Measurements from ENCODE around the gene NUDCD3.

The NUDCD3 gene

DNA sequence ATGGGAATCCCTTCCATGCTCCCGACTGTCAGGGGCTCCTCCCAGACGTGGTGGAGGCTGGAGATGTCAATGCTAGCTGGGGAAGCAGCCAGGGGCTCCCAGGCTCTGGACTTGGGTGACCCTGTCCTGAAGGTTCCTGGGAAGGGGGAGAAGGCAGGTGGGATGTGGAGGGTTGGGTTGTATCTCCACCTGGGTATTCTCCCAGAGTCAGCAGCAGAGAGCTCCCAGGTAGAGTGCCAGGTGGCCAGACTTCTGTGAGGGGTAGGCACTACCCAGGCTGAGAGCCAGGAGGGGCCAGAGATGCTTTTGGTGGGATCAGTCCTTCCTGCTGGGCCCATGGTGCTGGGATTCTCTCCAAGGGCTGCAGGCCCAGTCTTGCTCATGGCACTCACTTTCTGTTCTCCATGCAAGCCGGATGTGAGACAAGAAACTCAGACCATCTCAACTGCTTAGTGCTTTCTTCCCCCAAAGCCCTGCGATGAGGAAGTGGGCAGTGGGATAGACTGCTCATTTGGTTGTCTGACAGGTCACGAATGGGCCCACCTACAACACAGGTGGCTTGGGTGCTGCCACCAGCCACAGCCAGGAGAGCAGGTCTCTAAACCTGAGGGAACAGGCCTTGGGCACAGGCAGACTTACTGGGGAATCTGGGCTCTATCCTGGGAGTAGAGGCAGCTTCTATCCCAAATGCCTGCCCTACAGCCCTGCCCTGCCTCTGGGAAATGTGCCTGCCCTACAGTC is 112.6 kb downstream of the NUDCD3 start:
- CTCF ChIA-PET, result interaction anchor here (0.7 kb wide), 1 partner anchor 471 kb away, joined by 3 read pairs; no protein-coding TSS in a partner anchor
- H3K27ac ChIP-seq, result peak overlapping the region; percentile 88
- DNase-seq (ENCODE audit: low spot score), result peak; percentile 50
- POLR2A ChIA-PET (ENCODE audit: low non-redundant PET), result no interaction called here
- TF ChIP-seq, protein P1, sequence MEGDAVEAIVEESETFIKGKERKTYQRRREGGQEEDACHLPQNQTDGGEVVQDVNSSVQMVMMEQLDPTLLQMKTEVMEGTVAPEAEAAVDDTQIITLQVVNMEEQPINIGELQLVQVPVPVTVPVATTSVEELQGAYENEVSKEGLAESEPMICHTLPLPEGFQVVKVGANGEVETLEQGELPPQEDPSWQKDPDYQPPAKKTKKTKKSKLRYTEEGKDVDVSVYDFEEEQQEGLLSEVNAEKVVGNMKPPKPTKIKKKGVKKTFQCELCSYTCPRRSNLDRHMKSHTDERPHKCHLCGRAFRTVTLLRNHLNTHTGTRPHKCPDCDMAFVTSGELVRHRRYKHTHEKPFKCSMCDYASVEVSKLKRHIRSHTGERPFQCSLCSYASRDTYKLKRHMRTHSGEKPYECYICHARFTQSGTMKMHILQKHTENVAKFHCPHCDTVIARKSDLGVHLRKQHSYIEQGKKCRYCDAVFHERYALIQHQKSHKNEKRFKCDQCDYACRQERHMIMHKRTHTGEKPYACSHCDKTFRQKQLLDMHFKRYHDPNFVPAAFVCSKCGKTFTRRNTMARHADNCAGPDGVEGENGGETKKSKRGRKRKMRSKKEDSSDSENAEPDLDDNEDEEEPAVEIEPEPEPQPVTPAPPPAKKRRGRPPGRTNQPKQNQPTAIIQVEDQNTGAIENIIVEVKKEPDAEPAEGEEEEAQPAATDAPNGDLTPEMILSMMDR (conservative IDR thresholded peaks at IDR 0.05; ENCODE audit: low read depth), result no peak

DNA sequence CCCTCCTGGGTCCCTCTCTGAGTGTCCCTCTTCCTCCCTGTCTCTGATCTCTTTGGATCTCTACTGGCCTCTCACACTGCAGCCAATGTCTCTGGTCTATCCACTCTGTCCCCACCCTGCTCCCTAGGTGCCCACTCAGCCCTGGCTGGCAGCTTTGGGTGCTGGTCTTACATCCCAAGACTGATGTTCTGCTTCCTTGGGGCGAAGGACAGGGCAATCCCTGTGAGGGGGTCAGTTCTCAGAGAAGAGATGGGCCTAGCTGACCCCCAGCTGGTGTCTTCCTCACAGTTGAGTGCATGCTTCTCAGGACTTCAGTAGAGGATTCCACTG is 113.4 kb downstream of the NUDCD3 start:
- CTCF ChIA-PET, result no interaction called here
- H3K27ac ChIP-seq, result peak overlapping the region; percentile 88
- DNase-seq (ENCODE audit: low spot score), result no peak
- TF ChIP-seq, protein P1 (conservative IDR thresholded peaks at IDR 0.05; ENCODE audit: low read depth), result no peak
- POLR2A ChIA-PET (ENCODE audit: low non-redundant PET), result no interaction called here

DNA sequence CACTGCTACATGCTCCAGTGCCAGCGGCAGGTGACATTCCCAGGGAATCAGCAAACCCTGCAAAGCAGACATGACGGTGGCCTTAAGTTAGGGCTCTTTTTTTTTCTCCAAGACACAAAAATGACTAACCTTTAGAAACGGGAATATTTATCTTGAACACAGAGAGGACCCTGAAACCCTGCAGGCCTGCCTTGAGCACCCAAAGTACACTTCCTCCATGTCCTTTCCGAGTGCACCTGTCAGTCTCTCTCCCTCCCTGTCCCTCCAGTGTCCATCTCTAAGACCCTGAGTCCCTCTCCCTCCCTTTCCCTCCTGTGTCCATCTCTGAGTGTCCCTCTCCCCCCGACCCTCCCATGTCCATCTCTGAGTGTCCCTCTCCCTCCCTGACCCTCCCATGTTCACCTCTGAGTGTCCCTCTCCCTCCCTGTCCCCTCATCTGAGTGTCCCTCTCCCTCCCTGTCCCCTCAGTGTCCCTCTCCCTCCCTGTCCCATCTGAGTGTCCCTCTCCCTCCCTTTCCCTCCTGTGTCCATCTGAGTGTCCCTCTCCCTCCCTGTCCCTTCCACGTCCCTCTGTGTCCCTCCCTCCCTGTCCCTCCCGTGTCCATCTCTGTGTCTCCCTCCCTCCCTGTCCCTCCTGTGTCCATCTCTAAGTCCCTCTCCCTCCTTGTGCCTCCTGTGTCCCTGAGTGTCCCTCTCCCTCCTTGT is 113.9 kb downstream of the NUDCD3 start:
- peak overlapping the region; percentile 88; the same call in 1 of the 2 replicates for H3K27ac ChIP-seq
- POLR2A ChIA-PET (ENCODE audit: low non-redundant PET), result no interaction called here

DNA sequence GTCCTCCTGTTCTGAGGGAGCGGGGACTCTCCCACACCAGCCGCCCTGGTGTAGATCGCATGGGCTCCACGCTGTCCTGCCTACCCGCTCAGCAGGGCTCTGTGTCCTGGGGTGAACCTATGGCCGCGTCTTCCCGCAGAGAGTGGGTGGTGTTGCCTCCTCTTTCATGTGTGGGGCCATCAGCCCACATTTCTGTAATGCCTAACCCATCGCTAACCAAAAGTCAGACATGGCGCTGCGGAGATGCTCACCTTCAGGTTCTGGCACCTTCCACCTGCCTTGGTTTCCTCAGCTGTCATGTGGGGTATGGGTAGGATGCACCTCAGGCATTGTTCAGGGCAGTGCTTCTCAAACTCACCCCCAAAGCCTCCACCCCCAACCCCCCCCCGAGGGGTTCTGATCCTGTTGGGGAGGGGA is 114.5 kb downstream of the NUDCD3 start:
- ChIA-PET POLR2A (ENCODE audit: low non-redundant PET) (no interaction called here), CTCF (interaction anchor here (0.6 kb wide), 1 partner anchor 151 kb away, joined by 3 read pairs; no protein-coding TSS in a partner anchor)
- DNase-seq (ENCODE audit: low spot score), result no peak
- TF ChIP-seq, protein P1 (conservative IDR thresholded peaks at IDR 0.05; ENCODE audit: low read depth), result no peak
- no peak overlapping the region; the same call in 1 of the 2 replicates for H3K27ac ChIP-seq

More for the DNA sequence above, 113.9 kb downstream of the NUDCD3 start:
- DNase-seq (ENCODE audit: low spot score), result no peak
- TF ChIP-seq, protein P1 (conservative IDR thresholded peaks at IDR 0.05; ENCODE audit: low read depth), result no peak
- CTCF ChIA-PET, result no interaction called here

DNA sequence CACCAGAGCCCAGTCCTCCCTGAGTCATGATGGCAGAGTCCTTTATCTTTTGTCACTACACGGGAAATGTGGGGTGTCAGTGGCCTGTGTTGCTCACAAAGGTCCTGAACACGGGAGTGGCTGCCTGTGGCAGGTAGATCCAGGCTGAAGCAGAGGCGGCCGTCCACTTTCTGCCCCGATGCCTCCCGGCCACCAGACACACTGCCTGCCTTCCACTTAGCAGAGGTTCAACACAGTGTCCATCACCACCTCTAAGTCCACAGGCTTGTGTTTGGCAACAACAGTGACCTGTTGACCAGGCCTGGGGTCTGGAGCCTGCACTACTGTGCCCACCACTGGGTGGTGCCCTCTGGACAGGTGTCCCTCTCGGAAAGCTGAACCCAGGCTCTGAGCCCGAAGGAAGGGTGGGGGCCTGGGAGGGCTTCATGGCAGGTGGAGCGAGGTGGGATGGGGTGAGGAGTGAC is 115.2 kb downstream of the NUDCD3 start:
- no peak overlapping the region; the same call in 1 of the 2 replicates for H3K27ac ChIP-seq
- DNase-seq (ENCODE audit: low spot score), result no peak
- ChIA-PET CTCF (no interaction called here), POLR2A (ENCODE audit: low non-redundant PET) (no interaction called here)
- TF ChIP-seq, protein P1 (conservative IDR thresholded peaks at IDR 0.05; ENCODE audit: low read depth), result no peak

DNA sequence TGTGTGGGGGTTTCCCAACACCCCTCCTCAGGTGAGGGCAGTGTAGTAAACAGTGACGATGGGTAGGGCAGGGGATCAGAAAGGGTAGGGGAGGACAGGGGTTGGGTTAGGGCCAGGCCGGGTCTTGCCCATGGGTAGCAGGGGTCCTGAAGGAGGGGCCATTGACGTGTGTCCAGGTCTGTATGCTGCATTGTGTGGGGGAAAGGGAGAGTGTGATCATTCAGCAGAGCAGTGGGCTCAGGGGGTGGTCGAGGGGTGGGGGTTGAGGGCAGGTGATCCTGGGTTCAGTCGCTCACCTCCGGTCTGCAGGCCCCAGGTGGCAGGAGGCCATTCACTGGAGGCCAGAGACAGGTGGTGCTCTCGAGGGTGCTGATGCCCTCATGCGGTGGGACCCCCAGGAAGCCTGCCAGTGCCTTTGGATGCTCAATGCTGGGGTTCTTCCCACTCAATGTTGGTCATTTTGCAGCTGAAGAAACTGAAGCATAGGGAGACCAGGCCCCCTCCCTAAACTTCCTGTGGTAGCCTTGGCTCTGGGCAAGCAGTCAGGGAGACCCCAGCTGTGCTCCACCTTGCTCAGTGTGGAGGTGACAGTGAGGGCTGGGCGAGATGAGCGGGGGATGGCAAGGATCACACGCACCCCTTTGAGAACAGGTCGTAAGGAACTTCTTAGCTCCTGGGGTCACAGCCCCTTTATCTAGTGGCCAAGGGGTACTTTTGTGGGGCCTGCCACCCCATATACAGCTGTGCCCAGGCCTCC is 116.3 kb downstream of the NUDCD3 start:
- CTCF ChIA-PET, result no interaction called here
- no peak overlapping the region for H3K27ac ChIP-seq
- POLR2A ChIA-PET (ENCODE audit: low non-redundant PET), result no interaction called here
- TF ChIP-seq, protein P1 (conservative IDR thresholded peaks at IDR 0.05; ENCODE audit: low read depth), result no peak
- no peak for DNase-seq (ENCODE audit: low spot score)

All from RWPE1 (cell line).